ENCODE measurements around the gene SUPT7L. TPM values are rescaled to one million over a fixed set of nuclear protein-coding genes. Genes with fewer than 3 reads are reported as not detected.

The SUPT7L gene
- total RNA-seq, 1 experiment from 2014 or later, result 25.2 TPM

GRCh38 chr2:27640722-27641245 lies 22.6 kb downstream of the SUPT7L start:
- POLR2A ChIA-PET, result no interaction called here

More at GRCh38 chr2:27640722-27641245, 22.6 kb downstream of the SUPT7L start:
- H3K27ac ChIP-seq (ENCODE audit: low read depth, low read length), result no peak overlapping the region
- H3K9me3 ChIP-seq (ENCODE audit: control insufficient read depth in 1 of 2, insufficient read depth in 1 of 2, low read depth in 1 of 2, low read length in 2 of 2), result no peaks in the 10 kb centered on the region
- DNase-seq (ENCODE audit: low read depth, low spot score) (no peak), ATAC-seq (no peak)
- no peaks in the 10 kb centered on the region for H3K4me1 ChIP-seq (ENCODE audit: control insufficient read depth in 1 of 2, insufficient read depth in 2 of 2, low read length in 2 of 2)
- intact Hi-C loops (cut with micrococcal nuclease), result no loop called here
- H3K9ac ChIP-seq (ENCODE audit: low read length), result no peak overlapping the region
- H3K36me3 ChIP-seq (ENCODE audit: control insufficient read depth in 1 of 2, insufficient read depth in 2 of 2, low read length in 2 of 2), result peaks cover 32 to 38% of the 10 kb centered on the region in 2 experiments; a peak in 3 of 4 replicates
- H4K20me1 ChIP-seq (ENCODE audit: insufficient read depth), result no peaks in the 10 kb centered on the region
- H3K9me2 ChIP-seq (ENCODE audit: insufficient read depth), result no peaks in the 10 kb centered on the region
- ChIA-PET RAD21 (ENCODE audit: low non-redundant PET in 1 of 2, low total read pairs in 2 of 2, uncharacterized antibody in 2 of 2, unreplicated experiment in 2 of 2) (no interaction called here), CTCF (no interaction called here)
- H3K4me3 ChIP-seq (replicated peaks in 1 of 2; ENCODE audit: low read depth in 1 of 2, low read length in 2 of 2), result no peak overlapping the region
- H2AFZ ChIP-seq (ENCODE audit: low read depth, low read length, poor library complexity, severe bottlenecking), result no peak overlapping the region
- TF ChIP-seq SRF (IDR thresholded peaks at IDR 0.05; ENCODE audit: low read depth) (no peak), ELF1 (IDR thresholded peaks at IDR 0.05; ENCODE audit: borderline replicate concordance, low read depth) (no peak), EGR1 (IDR thresholded peaks at IDR 0.05; ENCODE audit: low read depth) (no peak), SIN3A (IDR thresholded peaks at IDR 0.05; ENCODE audit: low read depth) (no peak), YY1 (IDR thresholded peaks at IDR 0.05; ENCODE audit: extremely low read depth, insufficient replicate concordance, low read depth, low read length) (no peak), ATF3 (IDR thresholded peaks at IDR 0.05) (no peak), JUND (IDR thresholded peaks at IDR 0.05) (no peak), POLR2AphosphoS5 (IDR thresholded peaks at IDR 0.05; ENCODE audit: low read depth, low read length) (no peak), REST (IDR thresholded peaks at IDR 0.05; ENCODE audit: low read depth) (no peak), ZFX (IDR thresholded peaks at IDR 0.05) (no peak), SP1 (IDR thresholded peaks at IDR 0.05; ENCODE audit: low read depth) (no peak), POLR2A (IDR thresholded peaks at IDR 0.05; ENCODE audit: borderline replicate concordance, extremely low read depth, insufficient read depth, insufficient read length) (no peak), ZNF274 (IDR thresholded peaks at IDR 0.05; ENCODE audit: low read depth, low read length) (no peak)
- TF ChIP-seq, protein P1, sequence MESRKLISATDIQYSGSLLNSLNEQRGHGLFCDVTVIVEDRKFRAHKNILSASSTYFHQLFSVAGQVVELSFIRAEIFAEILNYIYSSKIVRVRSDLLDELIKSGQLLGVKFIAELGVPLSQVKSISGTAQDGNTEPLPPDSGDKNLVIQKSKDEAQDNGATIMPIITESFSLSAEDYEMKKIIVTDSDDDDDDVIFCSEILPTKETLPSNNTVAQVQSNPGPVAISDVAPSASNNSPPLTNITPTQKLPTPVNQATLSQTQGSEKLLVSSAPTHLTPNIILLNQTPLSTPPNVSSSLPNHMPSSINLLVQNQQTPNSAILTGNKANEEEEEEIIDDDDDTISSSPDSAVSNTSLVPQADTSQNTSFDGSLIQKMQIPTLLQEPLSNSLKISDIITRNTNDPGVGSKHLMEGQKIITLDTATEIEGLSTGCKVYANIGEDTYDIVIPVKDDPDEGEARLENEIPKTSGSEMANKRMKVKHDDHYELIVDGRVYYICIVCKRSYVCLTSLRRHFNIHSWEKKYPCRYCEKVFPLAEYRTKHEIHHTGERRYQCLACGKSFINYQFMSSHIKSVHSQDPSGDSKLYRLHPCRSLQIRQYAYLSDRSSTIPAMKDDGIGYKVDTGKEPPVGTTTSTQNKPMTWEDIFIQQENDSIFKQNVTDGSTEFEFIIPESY (IDR thresholded peaks at IDR 0.05; ENCODE audit: extremely low read depth, insufficient replicate concordance, low read length), result no peak
- H3K27me3 ChIP-seq (ENCODE audit: insufficient read depth, low read length), result no peaks in the 10 kb centered on the region
- H3K4me2 ChIP-seq (ENCODE audit: low read length), result no peak overlapping the region
- no peaks in the 10 kb centered on the region; the same call in 1 of the 2 replicates for H3K79me2 ChIP-seq (ENCODE audit: insufficient read depth, low read length)
- BruUV-seq (replicated peaks), result no TSS peak

All from HCT116 (cell line).